NCI-H2171 (cell line): ENCODE results near the gene GFPT2.
"Not testable (repeated sequence)": the region's sequence is repeated elsewhere in the genome, so short reads cannot be mapped to it uniquely, and the experiment has no call there.

ENCODE experiments used
- DNase-seq: peaks from one replicate; lab custom pipeline; 2025; lab: John Stamatoyannopoulos, UW

The GFPT2 gene

GRCh38 chr5:180304016-180304292 is 49.2 kb downstream of the GFPT2 start:
- DNase-seq: no peak

GRCh38 chr5:180303226-180304015 is 49.7 kb downstream of the GFPT2 start:
- no peak for DNase-seq

- DNase-seq: no peak
Measured at GRCh38 chr5:180302256-180302655, 50.9 kb downstream of the GFPT2 start.

- no peak for DNase-seq
Measured at GRCh38 chr5:180301253-180301652, 51.9 kb downstream of the GFPT2 start.

- DNase-seq: no peak
Measured at GRCh38 chr5:180299526-180299925, 53.6 kb downstream of the GFPT2 start.

GRCh38 chr5:180299014-180299413 is 54.1 kb downstream of the GFPT2 start:
- DNase-seq: not testable (repeated sequence)

GRCh38 chr5:180297587-180298282 is 55.4 kb downstream of the GFPT2 start:
- no peak for DNase-seq

GRCh38 chr5:180296771-180297170 is 56.4 kb downstream of the GFPT2 start:
- DNase-seq: no peak

GRCh38 chr5:180294913-180295555 is 58.1 kb downstream of the GFPT2 start:
- DNase-seq: no peak

- DNase-seq: no peak
Measured at GRCh38 chr5:180294411-180294810, 58.7 kb downstream of the GFPT2 start.

GRCh38 chr5:180291943-180292831 is 60.9 kb downstream of the GFPT2 start, which contains the start of gene MAPK9:
Gene MAPK9 (minus strand): TSS chr5:180292083. CDS start chr5:180280561, 11,522 bp downstream.
- DNase-seq: peak; percentile 46

GRCh38 chr5:180291234-180291940 is 61.7 kb downstream of the GFPT2 start:
- DNase-seq: no peak

- no peak for DNase-seq
Measured at GRCh38 chr5:180290568-180291233, 62.4 kb downstream of the GFPT2 start.

- DNase-seq: no peak
Measured at GRCh38 chr5:180289966-180290365, 63.2 kb downstream of the GFPT2 start.

- DNase-seq: no peak
Measured at GRCh38 chr5:180289433-180289832, 63.7 kb downstream of the GFPT2 start.

- no peak for DNase-seq
Measured at GRCh38 chr5:180287868-180288267, 65.3 kb downstream of the GFPT2 start.

GRCh38 chr5:180287404-180287803 is 65.7 kb downstream of the GFPT2 start:
- DNase-seq: no peak

- no peak for DNase-seq
Measured at GRCh38 chr5:180284149-180284548, 69.0 kb downstream of the GFPT2 start.

- no peak for DNase-seq
Measured at GRCh38 chr5:180283026-180283615, 70.0 kb downstream of the GFPT2 start.

- DNase-seq: no peak
Measured at GRCh38 chr5:180282281-180282680, 70.9 kb downstream of the GFPT2 start.
